Spleen (tissue), 7 donors: Measurements from ENCODE around the gene FLVCR2.

Source experiments
- CTCF ChIP-seq, 11 experiments: fragments of 200-600 bp in 7 of 11; fragments of 450-650 bp in 4 of 11; sonication (generic) in 4 of 11; IDR thresholded peaks in 8 of 11; conservative IDR thresholded peaks in 3 of 11; 1 replicate in 7 of 11; 2 replicates in 4 of 11; pipeline versions ENCODE4 v1.4.0 to v1.8.0; 2016 to 2021; ENCODE audit warnings: antibody characterized with exemption in 11 of 11, inconsistent platforms in 4 of 11, mild to moderate bottlenecking in 1 of 11
- POLR2A ChIP-seq, 3 donors: fragments of 450-650 bp; IDR thresholded peaks; one replicate each; pipeline ENCODE4 v1.5.1; 2017; ENCODE audit warnings: antibody characterized with exemption in 3 of 3, mild to moderate bottlenecking in 1 of 3
- POLR2AphosphoS5 ChIP-seq, 3 donors: sonication (generic); formaldehyde crosslinking; IDR thresholded peaks; one replicate each; pipeline ENCODE4 v1.5.1; 2017; ENCODE audit warnings: antibody characterized with exemption in 3 of 3
- donor health status: DM: no; HTN: no; CAD: no; lungs with moderate emphysema.
- donor health status: DM: no; HTN: no; CAD: no.
- donor health status: DM: no; HTN: no; CAD: no.

DNA sequence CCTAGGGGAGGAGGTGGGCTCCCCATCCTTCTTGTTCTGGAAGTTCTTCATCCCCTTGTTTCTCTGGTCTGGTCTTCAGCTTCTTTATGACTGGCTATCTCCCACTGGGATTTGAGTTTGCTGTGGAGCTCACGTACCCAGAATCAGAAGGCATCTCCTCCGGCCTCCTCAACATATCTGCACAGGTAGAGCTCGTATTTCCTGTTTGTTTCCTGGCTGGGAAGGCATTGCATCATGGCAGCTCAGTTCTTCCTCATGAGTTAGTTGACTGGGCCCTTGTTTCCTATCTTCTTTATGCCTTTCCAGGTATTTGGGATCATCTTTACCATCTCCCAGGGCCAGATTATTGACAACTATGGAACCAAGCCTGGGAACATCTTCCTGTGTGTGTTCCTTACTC is 62.5 kb downstream of the FLVCR2 start:
- TF ChIP-seq POLR2AphosphoS5 (IDR thresholded peaks at IDR 0.05) (no peak), CTCF (IDR thresholded peaks at IDR 0.05 in 8 of 11, conservative IDR thresholded peaks at IDR 0.05 in 3 of 11) (no peak), POLR2A (IDR thresholded peaks at IDR 0.05) (no peak)
